HEK293 (cell line): ENCODE results near the gene SLAMF9.

Source experiments
- HOXA7 ChIP-seq: sonication (generic); formaldehyde crosslinking; IDR thresholded peaks from 2 replicates; pipeline ENCODE4 v1.8.1; 2022; ENCODE audit warnings: missing genetic modification reagents, borderline replicate concordance
- KLF7 ChIP-seq: fragments of 450-650 bp; formaldehyde crosslinking; IDR thresholded peaks from 2 replicates; pipeline ENCODE4 v1.5.1; 2016; ENCODE audit warnings: missing biosample characterization, missing genetic modification characterization, borderline replicate concordance
- SP2 ChIP-seq: fragments of 450-650 bp; formaldehyde crosslinking; IDR thresholded peaks from 2 replicates; pipeline ENCODE4 v1.5.1; 2016; ENCODE audit warnings: missing biosample characterization, missing genetic modification characterization
- TCF7L2 ChIP-seq: IDR thresholded peaks from 2 replicates; pipeline ENCODE4 v1.6.1; 2011; ENCODE audit warnings: low read depth, mild to moderate bottlenecking, inconsistent platforms, low read length, moderate library complexity, borderline replicate concordance
- ZBTB1 ChIP-seq: fragments of 450-650 bp; formaldehyde crosslinking; IDR thresholded peaks from 2 replicates; pipeline ENCODE4 v1.5.1; 2016; ENCODE audit warnings: missing biosample characterization, missing genetic modification characterization
- ZBTB6 ChIP-seq: fragments of 450-650 bp; formaldehyde crosslinking; IDR thresholded peaks from 2 replicates; pipeline ENCODE4 v1.5.1; 2017; ENCODE audit warnings: missing biosample characterization, missing genetic modification characterization
- ZBTB7A ChIP-seq: fragments of 450-650 bp; formaldehyde crosslinking; IDR thresholded peaks from 2 replicates; pipeline ENCODE4 v1.5.1; 2016; ENCODE audit warnings: low read depth, missing biosample characterization, missing genetic modification characterization
- ZFP41 ChIP-seq: fragments of 450-650 bp; formaldehyde crosslinking; IDR thresholded peaks from 2 replicates; pipeline ENCODE4 v1.5.1; 2016; ENCODE audit warnings: missing biosample characterization, missing genetic modification characterization, borderline replicate concordance
- ZNF2 ChIP-seq: fragments of 450-650 bp; formaldehyde crosslinking; IDR thresholded peaks from 2 replicates; pipeline ENCODE4 v1.5.1; 2016; ENCODE audit warnings: missing biosample characterization, missing genetic modification characterization
- ZNF214 ChIP-seq: fragments of 450-650 bp; formaldehyde crosslinking; IDR thresholded peaks from 2 replicates; pipeline ENCODE4 v1.5.1; 2017; ENCODE audit warnings: missing biosample characterization, mild to moderate bottlenecking, missing genetic modification characterization, borderline replicate concordance
- ZNF394 ChIP-seq: fragments of 450-650 bp; formaldehyde crosslinking; IDR thresholded peaks from 2 replicates; pipeline ENCODE4 v1.5.1; 2016; ENCODE audit warnings: missing biosample characterization, missing genetic modification characterization, mild to moderate bottlenecking, moderate library complexity, borderline replicate concordance
- ZNF473 ChIP-seq: fragments of 450-650 bp; formaldehyde crosslinking; IDR thresholded peaks from 2 replicates; pipeline ENCODE4 v1.5.1; 2017; ENCODE audit warnings: missing biosample characterization, missing genetic modification characterization
- ZNF514 ChIP-seq: fragments of 450-650 bp; formaldehyde crosslinking; IDR thresholded peaks from 2 replicates; pipeline ENCODE4 v1.5.1; 2016; ENCODE audit warnings: missing biosample characterization, missing genetic modification characterization
- ZNF521 ChIP-seq: fragments of 450-650 bp; formaldehyde crosslinking; IDR thresholded peaks from 2 replicates; pipeline ENCODE4 v1.5.1; 2017; ENCODE audit warnings: missing biosample characterization, mild to moderate bottlenecking, missing genetic modification characterization
- ZNF549 ChIP-seq: fragments of 450-650 bp; IDR thresholded peaks from 2 replicates; pipeline ENCODE4 v1.5.1; 2018; ENCODE audit warnings: missing biosample characterization, missing genetic modification characterization, mild to moderate bottlenecking, inconsistent platforms, moderate library complexity
- ZNF621 ChIP-seq: fragments of 450-650 bp; formaldehyde crosslinking; IDR thresholded peaks from 2 replicates; pipeline ENCODE4 v1.5.1; 2017; ENCODE audit warnings: missing biosample characterization, missing genetic modification characterization
- ZNF624 ChIP-seq: fragments of 450-650 bp; formaldehyde crosslinking; IDR thresholded peaks from 2 replicates; pipeline ENCODE4 v1.5.1; 2017; ENCODE audit warnings: missing biosample characterization, missing genetic modification characterization
- ZNF626 ChIP-seq: fragments of 450-650 bp; sonication (Bioruptor Pico); formaldehyde crosslinking; IDR thresholded peaks from 2 replicates; pipeline ENCODE4 v1.5.1; 2018; ENCODE audit warnings: missing biosample characterization, missing genetic modification characterization, inconsistent platforms
- ZNF677 ChIP-seq: fragments of 450-650 bp; IDR thresholded peaks from 2 replicates; pipeline ENCODE4 v1.5.0; 2018; ENCODE audit warnings: missing biosample characterization, mild to moderate bottlenecking, missing genetic modification characterization, moderate library complexity
- ZNF701 ChIP-seq: fragments of 450-650 bp; formaldehyde crosslinking; IDR thresholded peaks from 2 replicates; pipeline ENCODE4 v1.5.1; 2016; ENCODE audit warnings: missing biosample characterization, missing genetic modification characterization
- ZNF747 ChIP-seq: fragments of 450-650 bp; formaldehyde crosslinking; IDR thresholded peaks from 2 replicates; pipeline ENCODE4 v1.5.1; 2016; ENCODE audit warnings: missing biosample characterization, missing genetic modification characterization
- ZNF777 ChIP-seq: fragments of 450-650 bp; formaldehyde crosslinking; IDR thresholded peaks from 2 replicates; pipeline ENCODE4 v1.5.1; 2017; ENCODE audit warnings: missing biosample characterization, missing genetic modification characterization, borderline replicate concordance
- TF ChIP-seq, protein P1 (sequence below): fragments of 450-650 bp; IDR thresholded peaks from 2 replicates; pipeline ENCODE4 v1.5.1; 2018; ENCODE audit warnings: missing biosample characterization, missing genetic modification characterization
- TF ChIP-seq, protein P2 (sequence below): fragments of 450-650 bp; formaldehyde crosslinking; IDR thresholded peaks from 2 replicates; pipeline ENCODE4 v1.5.1; 2016; ENCODE audit warnings: missing biosample characterization, missing genetic modification characterization, low read depth
- TF ChIP-seq, protein P3 (sequence below): fragments of 450-650 bp; formaldehyde crosslinking; IDR thresholded peaks from 2 replicates; pipeline ENCODE4 v1.5.1; 2016; ENCODE audit warnings: missing biosample characterization, missing genetic modification characterization
- TF ChIP-seq, protein P4 (sequence below): fragments of 450-650 bp; formaldehyde crosslinking; IDR thresholded peaks from 2 replicates; pipeline ENCODE4 v1.5.1; 2016; ENCODE audit warnings: missing biosample characterization, missing genetic modification characterization
- TF ChIP-seq, protein P5 (sequence below): fragments of 450-650 bp; formaldehyde crosslinking; IDR thresholded peaks from 2 replicates; pipeline ENCODE4 v1.5.1; 2016; ENCODE audit warnings: missing biosample characterization, missing genetic modification characterization, borderline replicate concordance

The SLAMF9 gene

DNA sequence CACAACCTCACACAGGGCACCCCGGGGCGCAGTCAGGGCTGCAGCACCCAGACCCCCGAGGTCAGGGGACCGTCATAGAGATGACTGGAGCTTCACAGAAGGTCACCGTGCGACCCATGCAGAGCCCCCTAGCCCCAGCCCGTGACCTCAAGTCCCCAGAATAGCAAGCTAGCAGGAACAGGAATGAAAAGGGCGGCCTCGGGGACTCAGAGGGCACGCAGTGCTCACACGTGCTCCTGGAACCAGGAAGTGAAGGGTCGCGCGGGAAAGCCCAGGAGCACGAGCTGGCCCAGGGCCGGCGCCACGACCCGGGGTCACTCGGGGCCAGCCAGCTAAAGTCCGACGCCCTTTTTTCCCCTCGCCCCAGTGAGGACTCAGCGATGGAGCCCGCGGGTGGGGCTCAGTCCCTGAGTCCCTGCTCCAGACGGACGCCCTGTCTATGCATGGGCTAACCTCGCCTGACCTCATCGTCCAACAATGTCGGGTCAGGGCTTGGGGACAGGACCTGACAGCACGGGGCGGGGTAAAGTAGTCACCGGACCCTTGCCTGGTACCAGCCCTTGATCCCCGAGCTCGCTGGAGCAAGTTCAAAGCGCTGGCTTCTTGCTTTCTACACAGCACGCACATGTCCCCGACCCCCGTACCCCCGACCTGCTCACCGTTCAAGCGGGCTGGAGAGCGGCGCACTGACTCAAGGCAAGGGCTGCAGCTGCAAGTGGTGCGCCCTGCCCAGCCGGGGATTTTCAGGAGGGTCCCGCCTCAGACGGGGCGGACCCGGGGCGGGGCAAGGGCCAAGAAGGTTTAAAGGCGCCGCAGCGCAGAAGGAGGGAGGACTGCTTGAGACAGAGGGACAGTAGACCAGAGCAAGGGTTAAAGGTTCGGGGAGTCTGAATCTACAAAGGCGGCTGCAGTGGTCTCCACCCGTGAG is 29.0 kb downstream of the SLAMF9 start, which contains the start of gene TAGLN2 (continued):
- TF ChIP-seq TCF7L2, result peak; percentile 89; the same call in 1 of the 2 replicates
- no peak for TF ChIP-seq ZNF214 (tag by site-specific recombination)
- TF ChIP-seq, protein P1, sequence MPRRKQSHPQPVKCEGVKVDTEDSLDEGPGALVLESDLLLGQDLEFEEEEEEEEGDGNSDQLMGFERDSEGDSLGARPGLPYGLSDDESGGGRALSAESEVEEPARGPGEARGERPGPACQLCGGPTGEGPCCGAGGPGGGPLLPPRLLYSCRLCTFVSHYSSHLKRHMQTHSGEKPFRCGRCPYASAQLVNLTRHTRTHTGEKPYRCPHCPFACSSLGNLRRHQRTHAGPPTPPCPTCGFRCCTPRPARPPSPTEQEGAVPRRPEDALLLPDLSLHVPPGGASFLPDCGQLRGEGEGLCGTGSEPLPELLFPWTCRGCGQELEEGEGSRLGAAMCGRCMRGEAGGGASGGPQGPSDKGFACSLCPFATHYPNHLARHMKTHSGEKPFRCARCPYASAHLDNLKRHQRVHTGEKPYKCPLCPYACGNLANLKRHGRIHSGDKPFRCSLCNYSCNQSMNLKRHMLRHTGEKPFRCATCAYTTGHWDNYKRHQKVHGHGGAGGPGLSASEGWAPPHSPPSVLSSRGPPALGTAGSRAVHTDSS (tag by site-specific recombination), result no peak
- TF ChIP-seq ZNF777 (tag by site-specific recombination), result 0 out of 2 replicates have a peak, but pooled peaks have one; percentile 66
- TF ChIP-seq, protein P2, sequence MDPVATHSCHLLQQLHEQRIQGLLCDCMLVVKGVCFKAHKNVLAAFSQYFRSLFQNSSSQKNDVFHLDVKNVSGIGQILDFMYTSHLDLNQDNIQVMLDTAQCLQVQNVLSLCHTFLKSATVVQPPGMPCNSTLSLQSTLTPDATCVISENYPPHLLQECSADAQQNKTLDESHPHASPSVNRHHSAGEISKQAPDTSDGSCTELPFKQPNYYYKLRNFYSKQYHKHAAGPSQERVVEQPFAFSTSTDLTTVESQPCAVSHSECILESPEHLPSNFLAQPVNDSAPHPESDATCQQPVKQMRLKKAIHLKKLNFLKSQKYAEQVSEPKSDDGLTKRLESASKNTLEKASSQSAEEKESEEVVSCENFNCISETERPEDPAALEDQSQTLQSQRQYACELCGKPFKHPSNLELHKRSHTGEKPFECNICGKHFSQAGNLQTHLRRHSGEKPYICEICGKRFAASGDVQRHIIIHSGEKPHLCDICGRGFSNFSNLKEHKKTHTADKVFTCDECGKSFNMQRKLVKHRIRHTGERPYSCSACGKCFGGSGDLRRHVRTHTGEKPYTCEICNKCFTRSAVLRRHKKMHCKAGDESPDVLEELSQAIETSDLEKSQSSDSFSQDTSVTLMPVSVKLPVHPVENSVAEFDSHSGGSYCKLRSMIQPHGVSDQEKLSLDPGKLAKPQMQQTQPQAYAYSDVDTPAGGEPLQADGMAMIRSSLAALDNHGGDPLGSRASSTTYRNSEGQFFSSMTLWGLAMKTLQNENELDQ (tag by site-specific recombination), result no peak
- 0 out of 2 replicates have a peak, but pooled peaks have one; percentile 38 for TF ChIP-seq KLF7
- TF ChIP-seq ZBTB7A (tag by site-specific recombination), result no peak
- TF ChIP-seq ZNF394 (tag by site-specific recombination), result no peak; the same call in 1 of the 2 replicates
- TF ChIP-seq, protein P3, sequence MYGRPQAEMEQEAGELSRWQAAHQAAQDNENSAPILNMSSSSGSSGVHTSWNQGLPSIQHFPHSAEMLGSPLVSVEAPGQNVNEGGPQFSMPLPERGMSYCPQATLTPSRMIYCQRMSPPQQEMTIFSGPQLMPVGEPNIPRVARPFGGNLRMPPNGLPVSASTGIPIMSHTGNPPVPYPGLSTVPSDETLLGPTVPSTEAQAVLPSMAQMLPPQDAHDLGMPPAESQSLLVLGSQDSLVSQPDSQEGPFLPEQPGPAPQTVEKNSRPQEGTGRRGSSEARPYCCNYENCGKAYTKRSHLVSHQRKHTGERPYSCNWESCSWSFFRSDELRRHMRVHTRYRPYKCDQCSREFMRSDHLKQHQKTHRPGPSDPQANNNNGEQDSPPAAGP (tag by site-specific recombination), result peak; percentile 7; the same call in 1 of the 2 replicates
- no peak for TF ChIP-seq ZNF514
- peak; percentile 93 for TF ChIP-seq SP2 (tag by site-specific recombination)
- no peak for TF ChIP-seq ZNF549 (tag by site-specific recombination)
- no peak for TF ChIP-seq ZNF677 (tag by site-specific recombination)
- no peak; the same call in 1 of the 2 replicates for TF ChIP-seq ZNF2 (tag by site-specific recombination)
- no peak for TF ChIP-seq ZNF521 (tag by site-specific recombination)
- no peak for TF ChIP-seq ZNF624 (tag by site-specific recombination)
- TF ChIP-seq ZNF473 (tag by site-specific recombination), result no peak
- TF ChIP-seq ZFP41 (tag by site-specific recombination), result no peak
- TF ChIP-seq ZNF626 (tag by site-specific recombination), result no peak
- no peak for TF ChIP-seq ZNF747 (tag by site-specific recombination)
- TF ChIP-seq, protein P4, sequence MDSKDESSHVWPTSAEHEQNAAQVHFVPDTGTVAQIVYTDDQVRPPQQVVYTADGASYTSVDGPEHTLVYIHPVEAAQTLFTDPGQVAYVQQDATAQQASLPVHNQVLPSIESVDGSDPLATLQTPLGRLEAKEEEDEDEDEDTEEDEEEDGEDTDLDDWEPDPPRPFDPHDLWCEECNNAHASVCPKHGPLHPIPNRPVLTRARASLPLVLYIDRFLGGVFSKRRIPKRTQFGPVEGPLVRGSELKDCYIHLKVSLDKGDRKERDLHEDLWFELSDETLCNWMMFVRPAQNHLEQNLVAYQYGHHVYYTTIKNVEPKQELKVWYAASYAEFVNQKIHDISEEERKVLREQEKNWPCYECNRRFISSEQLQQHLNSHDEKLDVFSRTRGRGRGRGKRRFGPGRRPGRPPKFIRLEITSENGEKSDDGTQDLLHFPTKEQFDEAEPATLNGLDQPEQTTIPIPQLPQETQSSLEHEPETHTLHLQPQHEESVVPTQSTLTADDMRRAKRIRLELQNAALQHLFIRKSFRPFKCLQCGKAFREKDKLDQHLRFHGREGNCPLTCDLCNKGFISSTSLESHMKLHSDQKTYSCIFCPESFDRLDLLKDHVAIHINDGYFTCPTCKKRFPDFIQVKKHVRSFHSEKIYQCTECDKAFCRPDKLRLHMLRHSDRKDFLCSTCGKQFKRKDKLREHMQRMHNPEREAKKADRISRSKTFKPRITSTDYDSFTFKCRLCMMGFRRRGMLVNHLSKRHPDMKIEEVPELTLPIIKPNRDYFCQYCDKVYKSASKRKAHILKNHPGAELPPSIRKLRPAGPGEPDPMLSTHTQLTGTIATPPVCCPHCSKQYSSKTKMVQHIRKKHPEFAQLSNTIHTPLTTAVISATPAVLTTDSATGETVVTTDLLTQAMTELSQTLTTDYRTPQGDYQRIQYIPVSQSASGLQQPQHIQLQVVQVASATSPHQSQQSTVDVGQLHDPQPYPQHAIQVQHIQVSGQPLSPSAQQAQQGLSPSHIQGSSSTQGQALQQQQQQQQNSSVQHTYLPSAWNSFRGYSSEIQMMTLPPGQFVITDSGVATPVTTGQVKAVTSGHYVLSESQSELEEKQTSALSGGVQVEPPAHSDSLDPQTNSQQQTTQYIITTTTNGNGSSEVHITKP, result peak; percentile 73
- TF ChIP-seq ZBTB1, result no peak
- TF ChIP-seq ZNF621 (tag by site-specific recombination), result no peak
- no peak for TF ChIP-seq ZBTB6 (tag by site-specific recombination)
- TF ChIP-seq, protein P5, sequence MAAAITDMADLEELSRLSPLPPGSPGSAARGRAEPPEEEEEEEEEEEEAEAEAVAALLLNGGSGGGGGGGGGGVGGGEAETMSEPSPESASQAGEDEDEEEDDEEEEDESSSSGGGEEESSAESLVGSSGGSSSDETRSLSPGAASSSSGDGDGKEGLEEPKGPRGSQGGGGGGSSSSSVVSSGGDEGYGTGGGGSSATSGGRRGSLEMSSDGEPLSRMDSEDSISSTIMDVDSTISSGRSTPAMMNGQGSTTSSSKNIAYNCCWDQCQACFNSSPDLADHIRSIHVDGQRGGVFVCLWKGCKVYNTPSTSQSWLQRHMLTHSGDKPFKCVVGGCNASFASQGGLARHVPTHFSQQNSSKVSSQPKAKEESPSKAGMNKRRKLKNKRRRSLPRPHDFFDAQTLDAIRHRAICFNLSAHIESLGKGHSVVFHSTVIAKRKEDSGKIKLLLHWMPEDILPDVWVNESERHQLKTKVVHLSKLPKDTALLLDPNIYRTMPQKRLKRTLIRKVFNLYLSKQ (tag by site-specific recombination), result no peak
- TF ChIP-seq HOXA7, result no peak
- TF ChIP-seq ZNF701 (tag by site-specific recombination), result no peak
